Ovary (tissue), 3 donors: ENCODE results near the gene SPG7.

Experiments
- EP300 ChIP-seq: sonication (generic); formaldehyde crosslinking; IDR thresholded peaks from one replicate; pipeline ENCODE4 v1.6.1; 2017; ENCODE audit warnings: antibody characterized with exemption
- POLR2A ChIP-seq: fragments of 450-650 bp; IDR thresholded peaks from one replicate; pipeline ENCODE4 v1.6.1; 2017; ENCODE audit warnings: antibody characterized with exemption, mild to moderate bottlenecking, moderate library complexity
- TF ChIP-seq, protein P1 (sequence below), 3 donors: fragments of 450-650 bp in 2 of 3; fragments of 200-600 bp in 1 of 3; IDR thresholded peaks; one replicate each; pipeline versions ENCODE4 v1.5.1 to v1.8.0; 2016 to 2022; ENCODE audit warnings: antibody characterized with exemption in 3 of 3, mild to moderate bottlenecking in 1 of 3
- donor health status: DM: no; HTN: no; CAD: no.

DNA sequence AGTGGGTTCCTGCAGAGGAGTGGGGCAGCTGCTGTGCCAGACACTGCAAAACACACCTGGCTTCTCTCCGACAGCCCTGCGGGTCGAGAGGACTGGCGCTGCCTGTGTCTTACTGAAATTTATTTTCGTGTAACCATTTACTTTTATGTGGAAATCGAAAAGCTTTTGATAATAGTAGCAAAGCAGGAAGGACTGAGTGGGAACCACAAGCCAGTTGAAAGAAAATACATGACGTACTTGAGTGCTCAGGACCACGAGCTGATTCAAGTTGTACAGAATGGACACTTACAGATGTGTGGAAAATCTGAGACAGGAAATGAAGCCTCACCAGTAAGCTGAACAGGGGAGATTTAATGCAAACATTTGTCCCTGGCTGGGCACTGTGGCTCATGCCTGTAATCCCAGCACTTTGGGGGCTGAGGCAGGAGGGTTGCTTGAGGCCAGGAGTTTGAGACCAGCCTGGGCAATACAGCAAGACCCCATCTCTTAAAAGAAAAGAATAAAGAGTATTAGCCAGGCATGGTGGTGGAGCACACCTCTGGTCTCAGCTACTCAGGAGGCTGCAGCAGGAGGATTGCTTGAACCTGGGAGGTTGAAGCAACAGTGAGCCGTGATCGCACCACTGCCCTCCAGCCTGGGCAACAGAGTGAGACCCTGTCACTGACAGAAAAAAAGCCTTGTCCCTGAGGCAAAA lies 41.0 kb downstream of the SPG7 start:
- TF ChIP-seq EP300 (no peak), POLR2A (no peak)
- TF ChIP-seq, protein P1, sequence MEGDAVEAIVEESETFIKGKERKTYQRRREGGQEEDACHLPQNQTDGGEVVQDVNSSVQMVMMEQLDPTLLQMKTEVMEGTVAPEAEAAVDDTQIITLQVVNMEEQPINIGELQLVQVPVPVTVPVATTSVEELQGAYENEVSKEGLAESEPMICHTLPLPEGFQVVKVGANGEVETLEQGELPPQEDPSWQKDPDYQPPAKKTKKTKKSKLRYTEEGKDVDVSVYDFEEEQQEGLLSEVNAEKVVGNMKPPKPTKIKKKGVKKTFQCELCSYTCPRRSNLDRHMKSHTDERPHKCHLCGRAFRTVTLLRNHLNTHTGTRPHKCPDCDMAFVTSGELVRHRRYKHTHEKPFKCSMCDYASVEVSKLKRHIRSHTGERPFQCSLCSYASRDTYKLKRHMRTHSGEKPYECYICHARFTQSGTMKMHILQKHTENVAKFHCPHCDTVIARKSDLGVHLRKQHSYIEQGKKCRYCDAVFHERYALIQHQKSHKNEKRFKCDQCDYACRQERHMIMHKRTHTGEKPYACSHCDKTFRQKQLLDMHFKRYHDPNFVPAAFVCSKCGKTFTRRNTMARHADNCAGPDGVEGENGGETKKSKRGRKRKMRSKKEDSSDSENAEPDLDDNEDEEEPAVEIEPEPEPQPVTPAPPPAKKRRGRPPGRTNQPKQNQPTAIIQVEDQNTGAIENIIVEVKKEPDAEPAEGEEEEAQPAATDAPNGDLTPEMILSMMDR (IDR thresholded peaks at IDR 0.05): no peak
